Stimulated activated CD4-positive, alpha-beta T cell treated with anti-CD3 and anti-CD28 coated beads, Interleukin-12 subunit alpha, Interleukin-12 subunit beta, amount 100 ng/mL, for 48 hours (primary cell): Measurements from ENCODE around the gene CASK.
A peak's percentile ranks its signal among the peaks of the same experiment; 100 is the strongest.

Experiments
- DNase-seq, 3 donors: peaks; one replicate each; pipeline ENCODE4 v3.0.0-alpha.2; 2020; ENCODE audit warnings: low read depth in 2 of 3, low spot score in 1 of 3

CASK gene

GRCh38 chrX:41923211-41923977 lies at the start of gene CASK:
Gene CASK, minus strand, starts transcription at chrX:41923554. Its CDS starts 566 bp downstream, at chrX:41922988.
- DNase-seq: peak; percentile 72 to 86 (median 75)

DNA sequence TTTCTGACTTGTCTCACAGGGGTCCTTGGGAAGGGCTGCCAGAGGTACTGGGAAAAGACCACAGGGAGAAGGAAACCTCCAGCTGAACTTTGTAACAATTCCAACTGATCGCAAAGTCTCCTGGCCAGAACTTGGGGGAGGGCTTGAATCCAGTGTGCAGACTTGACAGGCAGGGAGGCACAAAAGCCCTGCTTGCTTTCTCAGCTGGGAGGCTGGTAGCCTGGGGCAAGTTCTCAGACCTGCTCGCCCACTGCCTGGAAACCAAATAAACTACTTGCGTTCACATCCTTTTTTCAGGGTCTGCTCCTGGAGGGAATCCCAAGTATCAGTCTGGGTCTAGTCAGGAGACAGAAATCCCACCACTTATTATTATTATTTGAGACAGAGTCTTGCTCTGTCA lies 48.0 kb upstream of the CASK start:
- no peak for DNase-seq

GRCh38 chrX:41970419-41970818 lies 47.1 kb upstream of the CASK start:
- no peak for DNase-seq

GRCh38 chrX:41963348-41963747 lies 40.0 kb upstream of the CASK start:
- no peak for DNase-seq

GRCh38 chrX:41960142-41960541 lies 36.8 kb upstream of the CASK start:
- no peak for DNase-seq

- DNase-seq: no peak
Observed at GRCh38 chrX:41958861-41959260, 35.5 kb upstream of the CASK start.

- no peak for DNase-seq
Observed at GRCh38 chrX:41956027-41956426, 32.7 kb upstream of the CASK start.

- DNase-seq: no peak
Observed at GRCh38 chrX:41952102-41952501, 28.7 kb upstream of the CASK start.

- no peak for DNase-seq
Observed at GRCh38 chrX:41946989-41947612, 23.7 kb upstream of the CASK start.

DNA sequence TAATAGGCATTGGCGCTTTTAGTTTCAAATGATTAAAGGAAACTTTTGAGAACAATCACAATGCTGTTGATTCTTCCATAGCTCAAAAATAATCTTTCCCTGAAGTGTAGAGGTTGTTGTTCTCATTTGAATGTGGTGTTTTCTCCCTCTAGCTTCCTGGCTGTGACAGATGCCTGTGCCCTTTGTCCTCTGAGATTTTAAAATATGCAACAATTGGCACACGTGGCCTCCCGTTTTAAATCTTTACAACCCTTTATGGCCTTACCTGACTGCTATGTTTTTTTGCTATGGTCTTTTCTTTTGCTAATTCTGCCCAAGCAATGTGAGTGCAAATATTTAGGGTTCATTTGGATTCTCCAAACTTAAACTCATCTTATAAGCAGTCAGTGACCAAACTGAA lies 22.9 kb upstream of the CASK start:
- DNase-seq: no peak

DNA sequence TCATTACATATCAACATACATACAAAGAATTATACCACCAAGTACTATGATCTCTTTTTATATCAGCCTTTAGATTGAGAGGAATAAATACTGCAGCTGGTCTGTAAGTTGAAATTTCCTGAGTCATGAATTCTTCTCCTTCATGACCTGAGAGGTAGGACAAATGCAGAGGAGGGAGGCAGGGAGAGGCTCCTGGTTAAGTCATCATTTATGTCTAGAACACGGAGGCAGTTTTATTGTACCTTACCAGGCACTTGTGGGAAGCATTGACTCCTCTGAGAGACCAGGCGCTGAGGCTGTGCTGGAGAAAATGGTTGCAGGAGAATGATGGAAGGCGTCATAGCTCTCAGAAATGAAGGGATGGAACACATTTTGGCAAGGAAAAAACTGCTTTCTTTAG lies 12.5 kb upstream of the CASK start:
- DNase-seq: no peak

DNA sequence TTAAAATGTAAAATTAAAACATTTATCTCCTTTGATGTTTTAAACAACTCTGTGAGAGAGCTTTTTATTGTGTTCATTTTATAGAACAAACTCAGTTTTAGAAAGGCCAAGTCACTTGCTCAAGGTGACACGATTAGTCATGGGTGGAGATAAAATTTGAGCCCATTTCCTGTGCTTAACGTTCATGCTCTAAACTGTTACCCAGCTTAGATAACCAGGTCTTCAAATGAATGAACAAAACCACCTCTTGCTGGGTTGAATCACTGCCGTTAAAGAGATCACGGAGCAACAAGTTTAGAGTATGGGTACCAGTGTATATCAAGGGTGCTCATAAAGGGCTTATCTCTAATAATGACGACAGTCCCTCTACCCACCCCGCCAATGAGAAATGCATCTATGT lies 10.2 kb upstream of the CASK start:
- DNase-seq: no peak

- no peak for DNase-seq
Observed at GRCh38 chrX:41932885-41933284, 9.5 kb upstream of the CASK start.

DNA sequence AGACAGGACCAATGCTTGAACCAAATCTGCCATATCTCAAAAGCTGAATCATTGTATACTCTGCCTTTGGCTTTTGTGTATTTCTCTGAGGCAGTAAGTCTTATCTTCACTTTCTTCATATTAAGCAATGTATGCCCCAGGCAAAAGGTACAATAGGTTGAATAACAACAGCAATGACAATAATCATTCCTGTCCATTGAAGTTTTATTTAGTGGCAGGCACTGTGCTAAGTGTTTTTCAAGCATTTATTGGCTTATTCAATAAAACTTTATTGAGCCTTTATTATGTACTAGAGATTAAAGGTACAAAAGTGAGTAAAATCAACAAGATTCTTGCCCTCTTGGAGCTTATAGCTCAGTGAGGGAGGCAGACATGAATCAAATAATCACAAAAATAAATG lies 8.2 kb upstream of the CASK start:
- DNase-seq: no peak

DNA sequence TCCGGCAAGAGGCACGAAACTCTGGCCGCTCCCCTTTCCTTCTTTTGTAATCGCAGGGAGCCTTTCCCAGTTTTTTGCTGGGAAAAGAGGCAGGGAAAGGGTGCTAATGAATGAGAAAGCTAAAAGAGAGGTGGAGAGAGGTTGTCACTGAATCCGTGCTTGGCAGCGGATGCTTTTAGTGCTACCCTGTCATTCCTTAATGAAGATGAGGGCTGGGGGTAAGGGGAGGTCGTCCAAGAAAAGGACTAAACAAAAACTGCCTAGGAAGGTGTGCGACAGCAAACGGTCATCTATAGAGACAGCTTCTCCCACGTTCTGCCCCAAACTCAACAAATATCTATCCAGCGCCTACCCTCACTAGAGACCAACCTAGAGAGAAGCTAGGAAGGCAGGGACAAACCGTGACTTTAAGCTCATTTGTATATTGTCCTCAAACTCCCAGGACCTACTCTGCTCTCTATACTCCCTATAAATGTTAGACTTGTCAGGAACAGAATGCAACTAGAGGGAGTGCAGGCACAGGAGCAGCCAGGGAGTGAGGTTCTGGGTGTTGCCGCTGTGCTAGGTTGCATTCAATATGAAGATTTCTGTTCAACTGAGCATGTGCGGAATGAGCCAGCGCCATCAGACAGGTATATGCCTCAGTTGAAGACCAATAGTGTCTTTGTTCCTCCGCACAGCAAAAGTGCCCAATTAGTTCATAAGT lies 777 bp upstream of the CASK start:
- no peak for DNase-seq

- no peak for DNase-seq
Observed at GRCh38 chrX:41922431-41923151, 763 bp downstream of the CASK start.

GRCh38 chrX:41921492-41922430 lies 1.6 kb downstream of the CASK start:
- peak in 1 of 3 donors; percentile 14 for DNase-seq

- DNase-seq: no peak
Observed at GRCh38 chrX:41919870-41920269, 3.5 kb downstream of the CASK start.

- DNase-seq: no peak
Observed at GRCh38 chrX:41917517-41917916, 5.8 kb downstream of the CASK start.

DNA sequence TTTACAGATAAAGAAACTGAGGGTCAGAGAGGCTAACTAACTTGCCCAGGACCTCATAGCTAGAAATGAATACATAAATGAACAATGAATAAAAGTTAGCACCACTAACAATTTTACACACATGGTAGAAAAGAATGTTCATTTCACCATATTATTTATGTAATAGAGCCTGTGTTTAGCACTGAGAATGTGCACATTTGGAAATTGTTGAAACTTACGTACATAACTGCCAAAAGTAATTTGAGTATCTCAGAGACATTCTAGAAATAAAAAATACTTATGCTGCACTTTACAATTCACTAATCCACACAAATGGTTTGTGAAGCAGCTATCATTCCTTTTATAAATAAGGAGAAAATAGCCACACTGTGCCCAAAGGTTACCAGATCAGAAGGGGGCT lies 9.9 kb downstream of the CASK start:
- DNase-seq: no peak

DNA sequence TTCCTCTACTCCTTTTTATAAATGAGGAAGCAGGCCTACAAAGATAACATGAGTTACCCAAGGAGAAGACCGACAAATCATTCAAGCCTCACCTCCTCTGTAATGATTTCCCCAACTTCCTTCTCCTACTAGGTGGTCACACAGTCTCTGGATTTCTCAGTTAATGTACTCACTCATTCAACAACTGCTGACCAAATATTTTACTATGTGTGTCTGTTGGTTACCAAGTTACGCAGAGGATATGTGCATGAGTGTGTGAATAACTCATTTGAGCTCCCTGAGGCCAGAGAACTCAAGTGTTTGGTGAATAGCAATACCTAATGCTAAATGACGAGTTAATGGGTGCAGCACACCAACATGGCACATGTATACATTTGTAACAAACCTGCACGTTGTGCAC lies 10.4 kb downstream of the CASK start:
- DNase-seq: no peak
